CD4-positive, alpha-beta T cell (primary cell): ENCODE data around the gene TRNAU1AP. TPM values are rescaled to one million over a fixed set of nuclear protein-coding genes. Genes with fewer than 3 reads are reported as not detected.

Experiments used
- ATAC-seq: fragments of 200-7000 bp; cut with Tn5 transposase; one replicate; pipeline ENCODE4 v1.10.0; 2022; ENCODE audit warnings: mild to moderate bottlenecking; ENCODE audit not compliant: poor library complexity
- CTCF ChIA-PET: fragments of 350-600 bp; sonication (Branson Sonifier 250); formaldehyde crosslinking; loops from one replicate; lab custom pipeline; 2021; ENCODE audit warnings: antibody characterized with exemption, inconsistent platforms; lab: Charles Lee
- POLR2A ChIA-PET: fragments of 350-600 bp; sonication (Branson Sonifier 250); formaldehyde crosslinking; loops from one replicate; lab custom pipeline; 2021; ENCODE audit warnings: antibody characterized with exemption, inconsistent platforms; lab: Charles Lee
- DNase-seq, 14 experiments: peaks; one replicate each; pipeline ENCODE4 v3.0.0-alpha.2; 2013 to 2020; ENCODE audit warnings: mixed read lengths in 2 of 14
- H3K27ac ChIP-seq, 2 donors: one replicate each; pipeline versions ENCODE4 v1.5.1 to v1.7.0; 2013; ENCODE audit warnings: low read length in 2 of 2, low read depth in 1 of 2, mild to moderate bottlenecking in 1 of 2
- H3K27me3 ChIP-seq, 2 experiments: 1 replicate in 1 of 2; 2 replicates in 1 of 2; pipeline versions ENCODE4 v1.6.1 to v1.7.0; 2013; ENCODE audit warnings: low read length in 2 of 2, control low read depth in 1 of 2, mild to moderate bottlenecking in 1 of 2, moderate library complexity in 1 of 2; ENCODE audit not compliant: insufficient read depth in 2 of 2, control insufficient read depth in 1 of 2
- H3K36me3 ChIP-seq: one replicate; pipeline ENCODE4 v1.6.1; 2013; ENCODE audit warnings: low read length, control low read depth; ENCODE audit not compliant: insufficient read depth
- H3K4me1 ChIP-seq: one replicate; pipeline ENCODE4 v1.6.1; 2013; ENCODE audit warnings: low read length, control low read depth; ENCODE audit not compliant: insufficient read depth
- H3K4me3 ChIP-seq: one replicate; pipeline ENCODE4 v1.5.1; 2013; ENCODE audit warnings: mild to moderate bottlenecking, low read length, moderate library complexity
- H3K9me3 ChIP-seq, 2 experiments: 1 replicate in 1 of 2; 2 replicates in 1 of 2; pipeline versions ENCODE4 v1.6.1 to v1.7.0; 2013; ENCODE audit warnings: low read length in 2 of 2, mild to moderate bottlenecking in 2 of 2, control low read depth in 1 of 2, moderate library complexity in 1 of 2; ENCODE audit not compliant: control insufficient read depth in 1 of 2, insufficient read depth in 1 of 2
- H3K27ac Mint-ChIP-seq: one replicate; pipeline ENCODE4 v1.8.0; 2020; ENCODE audit warnings: mixed read lengths
- H3K27me3 Mint-ChIP-seq: one replicate; pipeline ENCODE4 v1.8.0; 2021; ENCODE audit warnings: mixed read lengths
- H3K36me3 Mint-ChIP-seq: one replicate; pipeline ENCODE4 v1.8.0; 2021; ENCODE audit warnings: low read depth, mixed read lengths
- H3K4me1 Mint-ChIP-seq: one replicate; pipeline ENCODE4 v1.8.0; 2021; ENCODE audit warnings: low read depth, mixed read lengths
- H3K4me3 Mint-ChIP-seq: one replicate; pipeline ENCODE4 v1.8.0; 2020; ENCODE audit warnings: mild to moderate bottlenecking, mixed read lengths
- H3K9me3 Mint-ChIP-seq: one replicate; pipeline ENCODE4 v1.8.0; 2020; ENCODE audit warnings: mixed read lengths
- CTCF ChIP-seq: fragments of 200-600 bp; IDR thresholded peaks from one replicate; pipeline ENCODE4 v1.8.0; 2022; ENCODE audit warnings: antibody characterized with exemption, mild to moderate bottlenecking
- intact Hi-C, 2 experiments: fragments of 100-400 bp; cut with DNase I in 1 of 2; cut with micrococcal nuclease in 1 of 2; formaldehyde crosslinking; loops; one replicate each; pipeline versions ENCODE4 v1.15.1 to v1.9.0; 2023 to 2025; cut with DNase I, micrococcal nuclease
- total RNA-seq, 174 experiments: library from RNA in 2 of 174; stranded (reverse) in 2 of 174; gene quantifications; one replicate each; pipeline ENCODE4 v1.2.3 and lab custom pipeline; 2021 to 2026

TRNAU1AP gene
- total RNA-seq, 2 experiments from 2014 or later = 21.4 to 24.2 TPM

- Mint-ChIP-seq H3K36me3 (peaks cover 56% of the 10 kb centered on the region), H3K27me3 (no peaks in the 10 kb centered on the region), H3K4me3 (no peak overlapping the region), H3K9me3 (no peaks in the 10 kb centered on the region), H3K4me1 (no peaks in the 10 kb centered on the region), H3K27ac (no peak overlapping the region)
- Histone ChIP-seq H3K4me1 (peaks cover 3% of the 10 kb centered on the region), H3K27ac (no peak overlapping the region), H3K36me3 (peaks cover 56% of the 10 kb centered on the region), H3K27me3 (no peaks in the 10 kb centered on the region), H3K4me3 (no peak overlapping the region), H3K9me3 (no peaks in the 10 kb centered on the region)
- peak; percentile 67 for TF ChIP-seq CTCF
- ChIA-PET CTCF (interaction anchor here (0.6 to 1.8 kb wide), 7 partner anchors 12 to 354 kb away, joined by 3 to 8 read pairs (median 4); no protein-coding TSS in a partner anchor), POLR2A (interaction anchor here (0.6 to 1.5 kb wide), 6 partner anchors 21 to 354 kb away, joined by 3 to 7 read pairs (median 4); no protein-coding TSS in a partner anchor)
- peak in 6 of 14 experiments; percentile 11 to 65 (median 48) for DNase-seq
- intact Hi-C loops = loop anchor here (1.0 to 5.0 kb wide), 5 partner anchors 84 to 355 kb away; no protein-coding TSS in a partner anchor
- no peak for ATAC-seq
Observed at GRCh38 chr1:28602536-28603439, 49.9 kb downstream of the TRNAU1AP start.

- no peaks in the 10 kb centered on the region for H3K27me3 ChIP-seq
- H3K9me3 ChIP-seq = no peaks in the 10 kb centered on the region
- peaks cover 67% of the 10 kb centered on the region for H3K36me3 ChIP-seq
- no peaks in the 10 kb centered on the region for H3K27me3 Mint-ChIP-seq
- intact Hi-C loops = loop anchor here (5.0 kb wide), 2 partner anchors 87 to 357 kb away; no protein-coding TSS in a partner anchor
- H3K27ac Mint-ChIP-seq = no peak overlapping the region
- ATAC-seq (no peak), DNase-seq (no peak)
- ChIA-PET POLR2A (interaction anchor here (1.2 kb wide), 1 partner anchor 23 kb away, joined by 6 read pairs; no protein-coding TSS in a partner anchor), CTCF (interaction anchor here (1.5 kb wide), 1 partner anchor 272 kb away, joined by 4 read pairs; no protein-coding TSS in a partner anchor)
- H3K4me1 ChIP-seq = no peaks in the 10 kb centered on the region
- H3K4me3 ChIP-seq = no peak overlapping the region
- H3K9me3 Mint-ChIP-seq = no peaks in the 10 kb centered on the region
- no peak for TF ChIP-seq CTCF
- H3K4me1 Mint-ChIP-seq = no peaks in the 10 kb centered on the region
- H3K36me3 Mint-ChIP-seq = peaks cover 60% of the 10 kb centered on the region
- no peak overlapping the region for H3K27ac ChIP-seq
- H3K4me3 Mint-ChIP-seq = no peak overlapping the region
Observed at GRCh38 chr1:28604411-28604810, 51.5 kb downstream of the TRNAU1AP start.

GRCh38 chr1:28604962-28605361 is 52.1 kb downstream of the TRNAU1AP start:
- H3K27ac ChIP-seq = no peak overlapping the region
- Mint-ChIP-seq H3K27ac (no peak overlapping the region), H3K9me3 (no peaks in the 10 kb centered on the region), H3K4me3 (no peak overlapping the region), H3K27me3 (no peaks in the 10 kb centered on the region), H3K36me3 (peaks cover 65% of the 10 kb centered on the region), H3K4me1 (no peaks in the 10 kb centered on the region)
- no peaks in the 10 kb centered on the region for H3K9me3 ChIP-seq
- CTCF ChIA-PET = interaction anchor here (1.5 kb wide), 1 partner anchor 272 kb away, joined by 4 read pairs; no protein-coding TSS in a partner anchor
- H3K36me3 ChIP-seq = peaks cover 72% of the 10 kb centered on the region
- intact Hi-C loops = loop anchor here (5.0 kb wide), 2 partner anchors 88 to 358 kb away; no protein-coding TSS in a partner anchor
- ATAC-seq = no peak
- no peak overlapping the region for H3K4me3 ChIP-seq
- no peak for TF ChIP-seq CTCF
- H3K27me3 ChIP-seq = no peaks in the 10 kb centered on the region
- no peaks in the 10 kb centered on the region for H3K4me1 ChIP-seq
- no peak for DNase-seq
- POLR2A ChIA-PET = interaction anchor here (1.2 to 1.5 kb wide), 2 partner anchors 23 to 24 kb away, joined by 6 read pairs; no protein-coding TSS in a partner anchor
